HG02973 (cell line): ENCODE measurements around the gene ZDHHC16.
"Not testable (repeated sequence)": the region's sequence is repeated elsewhere in the genome, so short reads cannot be mapped to it uniquely, and the experiment has no call there.

Experiments used
- ATAC-seq: cut with Tn5 transposase; IDR thresholded peaks from one replicate; pipeline ENCODE4 v1.9.1; 2021; ENCODE audit warnings: moderate library complexity; ENCODE audit not compliant: unreplicated experiment

The ZDHHC16 gene

GRCh38 chr10:97475936-97476594 lies 30.1 kb downstream of the ZDHHC16 start:
- ATAC-seq, result no peak

GRCh38 chr10:97479410-97479809 lies 33.4 kb downstream of the ZDHHC16 start:
- not testable (repeated sequence) for ATAC-seq

- no peak for ATAC-seq
Observed at GRCh38 chr10:97479939-97480338, 34.0 kb downstream of the ZDHHC16 start.

- no peak for ATAC-seq
Observed at GRCh38 chr10:97481071-97481470, 35.1 kb downstream of the ZDHHC16 start.

- ATAC-seq, result no peak
Observed at GRCh38 chr10:97482381-97482780, 36.4 kb downstream of the ZDHHC16 start.

GRCh38 chr10:97483506-97483905 lies 37.5 kb downstream of the ZDHHC16 start:
- no peak for ATAC-seq

GRCh38 chr10:97483921-97484320 lies 37.9 kb downstream of the ZDHHC16 start:
- ATAC-seq, result no peak

GRCh38 chr10:97485647-97486281 lies 39.8 kb downstream of the ZDHHC16 start:
- ATAC-seq, result no peak

- no peak for ATAC-seq
Observed at GRCh38 chr10:97490592-97490991, 44.6 kb downstream of the ZDHHC16 start.

- ATAC-seq, result no peak
Observed at GRCh38 chr10:97494151-97494550, 48.2 kb downstream of the ZDHHC16 start.

GRCh38 chr10:97494863-97495506 lies 49.0 kb downstream of the ZDHHC16 start:
- no peak for ATAC-seq

- ATAC-seq, result peak; percentile 27
Observed at GRCh38 chr10:97497572-97498075, 51.6 kb downstream of the ZDHHC16 start.

GRCh38 chr10:97498076-97498840 lies 52.3 kb downstream of the ZDHHC16 start, which contains the start of gene MMS19:
TSS of gene MMS19 (minus strand) at chr10:97498422. CDS start at chr10:97498384, 38 bp downstream.
- peak; percentile 92 for ATAC-seq

- ATAC-seq, result no peak
Observed at GRCh38 chr10:97498841-97499560, 53.0 kb downstream of the ZDHHC16 start, which contains the start of gene UBTD1. TSS of gene UBTD1 (plus strand) at chr10:97498924. CDS start at chr10:97499204, 280 bp downstream.

- ATAC-seq, result no peak
Observed at GRCh38 chr10:97499561-97500296, 53.8 kb downstream of the ZDHHC16 start.

- ATAC-seq, result no peak
Observed at GRCh38 chr10:97500297-97500575, 54.3 kb downstream of the ZDHHC16 start.

GRCh38 chr10:97502916-97503315 lies 56.9 kb downstream of the ZDHHC16 start:
- ATAC-seq, result no peak

- ATAC-seq, result no peak
Observed at GRCh38 chr10:97503406-97503805, 57.4 kb downstream of the ZDHHC16 start.

- ATAC-seq, result no peak
Observed at GRCh38 chr10:97505152-97505551, 59.2 kb downstream of the ZDHHC16 start.
